HG03060 (cell line): ENCODE measurements around the gene KCNJ1.

Experiments used
- ATAC-seq: cut with Tn5 transposase; IDR thresholded peaks from one replicate; pipeline ENCODE4 v1.9.1; 2021; ENCODE audit warnings: low read depth, moderate number of reproducible peaks; ENCODE audit not compliant: unreplicated experiment

Gene KCNJ1

GRCh38 chr11:128884703-128885338, 17.7 kb upstream of the KCNJ1 start:
- peak; percentile 82 for ATAC-seq

GRCh38 chr11:128884054-128884453, 17.0 kb upstream of the KCNJ1 start:
- no peak for ATAC-seq

DNA sequence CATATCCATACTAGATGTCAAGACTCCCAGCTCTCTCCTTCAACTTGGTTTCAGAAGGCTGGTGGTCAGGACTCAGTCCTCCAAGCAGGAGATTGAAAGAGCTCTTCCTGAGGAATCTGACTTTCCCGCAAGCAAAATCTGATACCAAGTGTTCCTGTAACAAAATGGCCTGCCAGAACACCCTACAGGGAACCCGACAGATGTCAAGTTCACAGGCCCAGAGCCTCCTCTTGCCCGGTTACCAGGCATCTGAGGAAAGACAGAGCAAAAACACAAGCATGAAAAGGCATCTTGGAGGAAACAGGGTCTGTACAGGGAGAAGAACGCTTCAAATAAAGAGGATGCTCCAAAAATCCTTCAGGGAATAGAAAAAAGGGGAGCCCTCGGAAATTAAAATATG, 15.4 kb upstream of the KCNJ1 start:
- no peak for ATAC-seq

DNA sequence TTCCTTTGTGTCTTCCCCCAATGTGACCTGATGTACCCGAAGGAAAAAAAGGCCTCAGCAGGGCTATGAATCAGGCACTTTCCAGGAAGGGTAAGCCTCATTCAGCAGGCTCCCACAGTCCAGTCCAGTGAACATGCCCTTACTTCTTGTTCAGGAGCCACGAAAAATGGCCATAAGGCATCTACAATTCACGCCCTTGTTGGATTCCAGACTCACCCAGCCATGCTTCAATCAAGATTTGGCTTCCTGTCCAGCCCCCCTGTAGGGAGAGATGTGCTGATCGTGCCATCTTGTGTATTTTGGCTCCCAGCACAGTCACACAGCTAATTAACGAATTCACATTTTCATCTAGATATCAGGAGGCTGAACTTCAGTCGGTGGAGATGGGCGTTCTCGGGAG, 14.1 kb upstream of the KCNJ1 start:
- no peak for ATAC-seq

DNA sequence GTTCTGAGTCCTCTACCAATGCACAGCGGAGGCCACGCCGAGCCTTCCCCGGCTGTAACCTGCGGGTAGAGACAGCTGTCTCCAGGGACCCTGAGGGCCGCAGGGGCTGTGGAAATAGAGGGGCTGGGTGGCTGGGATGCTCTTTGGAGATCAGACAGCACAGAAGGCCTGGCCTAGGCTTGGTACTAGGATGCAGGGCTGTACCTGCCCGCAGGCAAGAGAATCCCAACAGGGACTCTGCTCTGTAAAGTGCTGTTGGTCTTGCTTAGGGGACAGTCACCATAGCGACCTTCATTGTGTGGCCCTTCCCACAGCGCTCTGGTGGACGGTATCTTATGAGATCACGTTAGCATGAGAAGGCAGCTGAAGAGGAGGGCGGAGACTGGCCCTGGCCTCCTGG, 12.7 kb upstream of the KCNJ1 start:
- no peak for ATAC-seq

DNA sequence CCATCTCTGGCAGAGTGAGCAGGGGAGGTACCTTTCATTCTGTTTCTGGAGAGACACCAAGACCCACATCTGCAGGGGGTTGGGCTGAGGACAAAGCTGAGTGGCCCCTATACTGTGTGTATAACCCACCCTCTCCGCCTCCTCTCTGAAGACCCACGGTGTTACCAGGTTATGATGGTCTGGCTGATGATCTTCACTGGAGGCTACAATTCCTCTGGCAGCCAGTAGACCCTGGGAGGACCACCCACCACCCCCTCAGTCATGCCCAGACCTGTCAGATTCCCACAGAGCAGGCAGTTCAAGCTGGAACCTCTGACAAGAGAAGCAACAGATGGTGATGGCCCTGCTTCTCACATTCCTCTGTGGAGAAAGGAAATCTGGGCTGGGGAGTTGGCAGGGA, 11.4 kb upstream of the KCNJ1 start:
- no peak for ATAC-seq

DNA sequence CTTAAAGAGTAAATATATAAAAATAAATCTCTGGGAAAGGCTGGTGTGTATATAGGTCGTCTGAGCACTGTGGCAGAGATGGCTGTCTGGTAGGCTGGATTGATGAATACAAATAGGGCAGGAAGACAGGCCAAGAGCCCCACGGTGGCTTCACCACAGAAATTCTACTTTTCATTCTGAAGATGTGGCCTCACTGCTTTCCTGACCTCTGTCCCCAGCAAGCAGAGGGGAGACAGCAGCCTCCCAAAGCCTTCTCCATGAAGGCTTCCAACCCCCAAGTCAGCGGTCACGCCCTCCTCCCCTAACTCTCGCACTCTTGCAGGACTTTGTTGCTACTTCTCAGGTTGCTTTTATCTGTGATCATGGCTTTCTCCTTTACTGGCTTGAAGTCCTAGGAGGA, 10.6 kb upstream of the KCNJ1 start:
- no peak for ATAC-seq

DNA sequence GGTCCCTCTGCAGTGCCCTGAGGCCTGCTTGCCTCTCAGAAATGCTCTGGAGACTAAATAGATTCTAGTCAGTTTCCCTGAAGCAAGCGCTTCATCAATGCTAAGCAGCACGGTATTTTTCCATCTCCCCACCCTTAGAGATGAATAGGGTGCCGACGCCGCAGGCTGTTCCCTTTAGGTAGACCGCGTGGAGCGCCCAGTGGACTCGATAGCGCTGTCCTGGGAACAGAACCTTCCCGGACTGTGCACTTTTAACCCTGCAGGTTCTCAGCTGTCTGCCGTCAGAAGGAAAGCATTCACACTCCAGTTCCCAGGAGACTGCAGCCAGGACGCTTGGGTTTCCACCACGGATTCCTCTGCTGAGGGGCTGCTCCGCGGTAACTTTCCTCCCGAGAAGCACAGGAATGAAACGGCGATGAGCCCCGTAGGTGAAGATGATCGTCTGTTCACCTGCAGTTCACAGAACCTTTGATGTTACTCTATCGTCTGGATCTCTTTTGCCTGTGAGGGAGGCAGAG, 9.1 kb upstream of the KCNJ1 start:
- no peak for ATAC-seq

GRCh38 chr11:128874427-128874826, 7.3 kb upstream of the KCNJ1 start:
- ATAC-seq, result no peak

DNA sequence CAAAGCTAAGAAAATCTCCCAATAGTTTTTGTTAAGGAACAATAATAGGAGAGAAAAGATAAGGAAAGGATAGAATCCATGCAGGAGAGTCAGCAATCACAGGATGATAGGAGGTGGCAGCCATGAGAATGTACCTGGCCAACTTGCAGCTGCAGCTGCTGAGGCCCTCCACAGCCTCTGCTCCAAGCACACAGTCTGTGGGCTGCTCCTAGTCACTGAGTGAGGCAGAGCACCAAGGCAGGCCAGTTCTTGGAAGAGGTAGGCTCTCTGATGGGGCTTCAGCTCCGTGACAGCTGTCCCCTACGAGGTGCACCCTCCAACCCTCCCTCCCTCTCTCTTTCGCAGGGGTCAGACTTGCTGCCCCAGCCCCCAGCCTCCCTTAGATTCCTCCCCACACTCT, 5.5 kb upstream of the KCNJ1 start:
- ATAC-seq, result no peak

DNA sequence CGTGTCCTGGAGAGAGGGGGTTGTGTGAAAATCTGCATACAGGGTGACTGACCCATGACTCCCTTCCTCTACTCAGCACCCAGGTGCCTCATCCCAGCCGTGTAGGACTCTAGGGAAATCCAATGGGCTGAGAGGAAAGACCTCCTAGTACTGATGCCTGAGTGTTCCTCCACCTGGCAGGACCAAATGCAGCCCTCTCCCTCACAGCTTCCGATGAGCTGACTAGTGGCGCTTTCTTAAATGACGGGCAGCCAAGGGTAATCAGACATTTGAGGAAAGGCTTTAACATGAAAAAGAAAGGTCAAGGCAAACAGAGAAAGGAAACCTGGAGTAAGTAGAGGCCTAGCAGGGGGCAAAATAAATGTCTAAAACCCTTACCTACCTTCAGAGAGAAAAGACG, 5.0 kb upstream of the KCNJ1 start:
- ATAC-seq, result no peak

GRCh38 chr11:128871168-128871610, 4.1 kb upstream of the KCNJ1 start:
- ATAC-seq, result no peak

GRCh38 chr11:128868841-128869671, 2.0 kb upstream of the KCNJ1 start:
- ATAC-seq, result no peak

GRCh38 chr11:128865490-128865889, 1.6 kb downstream of the KCNJ1 start:
- no peak for ATAC-seq

DNA sequence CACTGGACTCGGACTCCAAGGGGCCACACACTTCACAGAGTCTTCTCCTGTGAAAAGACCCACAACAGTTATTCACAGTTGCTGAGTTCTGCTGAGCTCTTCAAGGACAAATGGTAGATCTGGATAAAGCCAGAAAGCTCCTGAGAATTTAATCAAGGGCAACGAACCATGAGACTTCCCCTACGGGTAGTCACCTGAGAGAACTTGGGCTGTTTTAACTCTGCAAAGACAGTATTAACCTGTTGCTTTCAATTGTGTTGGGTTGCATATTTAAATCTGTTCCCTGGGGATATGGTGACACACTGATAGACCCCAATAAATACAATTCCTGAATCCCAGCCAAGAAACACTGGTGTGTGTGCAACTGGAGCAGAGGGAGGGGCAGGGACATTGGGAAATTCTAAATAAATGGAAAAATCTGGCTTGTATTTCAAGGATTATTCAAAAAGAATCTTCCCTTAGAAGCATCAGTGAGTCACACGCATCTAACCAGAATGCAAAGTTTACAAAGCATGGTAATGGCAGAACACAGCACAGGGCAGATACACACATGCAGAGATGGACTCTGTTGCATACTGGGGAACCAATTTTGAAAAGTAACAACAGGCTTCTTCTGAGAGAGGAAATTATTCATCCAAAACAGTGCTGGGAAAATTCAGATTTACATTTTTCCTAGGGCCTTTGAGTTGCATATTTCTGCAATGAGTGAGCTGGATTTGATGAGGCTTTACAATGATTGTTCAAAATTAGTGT, 4.0 kb downstream of the KCNJ1 start:
- no peak for ATAC-seq

DNA sequence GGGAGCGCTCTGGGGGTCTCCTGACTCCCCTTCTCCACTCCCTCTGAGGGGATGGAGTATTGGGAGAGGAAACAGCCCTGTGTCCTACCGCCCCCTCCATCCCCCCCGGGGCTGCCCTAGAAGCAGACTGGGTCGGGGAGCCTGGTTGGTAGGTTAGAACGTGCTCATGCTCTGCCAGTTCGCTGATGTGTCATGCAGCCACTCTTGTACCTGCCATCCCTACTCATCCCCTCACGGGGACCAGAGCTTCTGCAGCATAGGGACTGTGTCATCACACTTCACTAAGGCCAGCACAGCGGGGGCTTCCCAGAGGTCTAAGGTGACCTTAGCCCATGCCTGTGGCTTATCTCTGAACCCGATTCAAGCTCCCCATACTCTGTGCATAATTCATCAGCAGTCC, 4.7 kb downstream of the KCNJ1 start:
- ATAC-seq, result no peak

GRCh38 chr11:128860571-128861361, 6.3 kb downstream of the KCNJ1 start:
- ATAC-seq, result no peak

GRCh38 chr11:128859563-128860441, 7.3 kb downstream of the KCNJ1 start:
- peak; percentile 70 for ATAC-seq

- no peak for ATAC-seq
Measured at GRCh38 chr11:128857341-128857740, 9.8 kb downstream of the KCNJ1 start.
